ENCODE measurements around the gene LY6G5C. TPM values are rescaled to one million over a fixed set of nuclear protein-coding genes. Genes with fewer than 3 reads are reported as not detected.

Gene LY6G5C
- total RNA-seq, 1 donor: 0.43 TPM

DNA sequence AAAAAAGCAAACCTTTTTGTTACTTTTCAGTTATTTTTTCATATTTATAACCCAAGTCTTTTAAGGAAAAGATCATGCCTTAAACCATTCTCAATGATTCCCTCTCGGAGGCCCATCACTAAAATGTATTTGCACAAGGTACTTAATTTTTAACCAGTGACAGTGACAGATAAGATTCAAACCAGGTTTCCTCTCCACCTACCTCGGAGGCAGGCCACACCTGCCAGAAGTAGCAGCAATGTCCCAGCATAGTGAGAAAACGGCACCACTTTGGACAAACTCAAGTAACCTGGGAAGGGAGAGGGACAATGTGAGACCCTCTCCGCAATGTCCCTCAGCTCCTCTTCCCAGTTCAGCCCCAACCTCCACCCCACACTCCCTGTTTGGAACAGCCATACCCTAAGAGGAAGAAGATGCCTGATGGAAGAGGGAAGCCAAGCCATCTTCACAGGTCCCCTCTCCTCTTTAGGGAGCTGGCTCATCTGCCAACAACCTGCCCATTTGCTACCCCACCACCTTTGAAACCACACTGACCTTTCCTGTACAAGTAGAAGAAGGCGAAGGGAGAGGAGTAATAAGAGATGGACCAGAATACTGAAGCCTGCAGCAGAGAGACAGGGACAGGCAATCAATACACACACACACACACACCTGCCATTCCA, 20.0 kb upstream of the LY6G5C start:
- H3K4me3 ChIP-seq (ENCODE audit: low read depth, low read length): no peak overlapping the region
- TF ChIP-seq, protein P1, sequence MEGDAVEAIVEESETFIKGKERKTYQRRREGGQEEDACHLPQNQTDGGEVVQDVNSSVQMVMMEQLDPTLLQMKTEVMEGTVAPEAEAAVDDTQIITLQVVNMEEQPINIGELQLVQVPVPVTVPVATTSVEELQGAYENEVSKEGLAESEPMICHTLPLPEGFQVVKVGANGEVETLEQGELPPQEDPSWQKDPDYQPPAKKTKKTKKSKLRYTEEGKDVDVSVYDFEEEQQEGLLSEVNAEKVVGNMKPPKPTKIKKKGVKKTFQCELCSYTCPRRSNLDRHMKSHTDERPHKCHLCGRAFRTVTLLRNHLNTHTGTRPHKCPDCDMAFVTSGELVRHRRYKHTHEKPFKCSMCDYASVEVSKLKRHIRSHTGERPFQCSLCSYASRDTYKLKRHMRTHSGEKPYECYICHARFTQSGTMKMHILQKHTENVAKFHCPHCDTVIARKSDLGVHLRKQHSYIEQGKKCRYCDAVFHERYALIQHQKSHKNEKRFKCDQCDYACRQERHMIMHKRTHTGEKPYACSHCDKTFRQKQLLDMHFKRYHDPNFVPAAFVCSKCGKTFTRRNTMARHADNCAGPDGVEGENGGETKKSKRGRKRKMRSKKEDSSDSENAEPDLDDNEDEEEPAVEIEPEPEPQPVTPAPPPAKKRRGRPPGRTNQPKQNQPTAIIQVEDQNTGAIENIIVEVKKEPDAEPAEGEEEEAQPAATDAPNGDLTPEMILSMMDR (IDR thresholded peaks at IDR 0.05; ENCODE audit: insufficient read depth, low read depth, low read length): no peak
- DNase-seq (ENCODE audit: low read depth): no peak

- DNase-seq (ENCODE audit: low read depth): no peak
- TF ChIP-seq, protein P1 (IDR thresholded peaks at IDR 0.05; ENCODE audit: insufficient read depth, low read depth, low read length): no peak
- H3K4me3 ChIP-seq (ENCODE audit: low read depth, low read length): no peak overlapping the region
Observed at GRCh38 chr6:31697555-31697954, 16.7 kb upstream of the LY6G5C start.

DNA sequence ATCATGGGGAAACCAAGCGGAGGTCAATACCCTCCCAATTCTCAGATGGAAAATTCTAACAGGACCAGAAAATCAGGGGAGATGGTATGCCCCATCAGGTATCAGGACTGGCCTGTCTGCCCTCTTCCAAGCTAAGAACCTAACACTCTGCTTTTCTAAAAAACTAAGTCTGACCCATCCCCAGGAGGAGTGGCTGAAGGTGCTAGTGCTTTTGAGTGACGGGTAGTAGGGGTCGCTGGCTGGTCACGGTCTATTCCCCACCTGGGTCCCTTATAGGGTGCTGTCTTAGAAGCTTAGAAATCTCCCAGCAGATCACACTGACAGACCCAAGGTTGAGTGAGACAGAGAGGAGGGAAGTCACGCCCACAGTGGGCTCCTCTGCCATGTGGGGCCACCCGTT, 12.7 kb upstream of the LY6G5C start:
- TF ChIP-seq, protein P1 (IDR thresholded peaks at IDR 0.05; ENCODE audit: insufficient read depth, low read depth, low read length): no peak
- no peak overlapping the region for H3K4me3 ChIP-seq (ENCODE audit: low read depth, low read length)
- no peak for DNase-seq (ENCODE audit: low read depth)

GRCh38 chr6:31692886-31693285, 12.0 kb upstream of the LY6G5C start:
- no peak overlapping the region for H3K4me3 ChIP-seq (ENCODE audit: low read depth, low read length)
- DNase-seq (ENCODE audit: low read depth): no peak
- TF ChIP-seq, protein P1 (IDR thresholded peaks at IDR 0.05; ENCODE audit: insufficient read depth, low read depth, low read length): no peak

GRCh38 chr6:31692353-31692752, 11.5 kb upstream of the LY6G5C start:
- no peak for DNase-seq (ENCODE audit: low read depth)

GRCh38 chr6:31691564-31692108, 10.8 kb upstream of the LY6G5C start:
- H3K4me3 ChIP-seq (ENCODE audit: low read depth, low read length): no peak overlapping the region
- TF ChIP-seq, protein P1 (IDR thresholded peaks at IDR 0.05; ENCODE audit: insufficient read depth, low read depth, low read length): no peak
- no peak for DNase-seq (ENCODE audit: low read depth)

More at GRCh38 chr6:31692353-31692752, 11.5 kb upstream of the LY6G5C start:
- H3K4me3 ChIP-seq (ENCODE audit: low read depth, low read length): no peak overlapping the region
- TF ChIP-seq, protein P1 (IDR thresholded peaks at IDR 0.05; ENCODE audit: insufficient read depth, low read depth, low read length): no peak
